Measurements from ENCODE around the gene RAD51B.

Gene RAD51B

DNA sequence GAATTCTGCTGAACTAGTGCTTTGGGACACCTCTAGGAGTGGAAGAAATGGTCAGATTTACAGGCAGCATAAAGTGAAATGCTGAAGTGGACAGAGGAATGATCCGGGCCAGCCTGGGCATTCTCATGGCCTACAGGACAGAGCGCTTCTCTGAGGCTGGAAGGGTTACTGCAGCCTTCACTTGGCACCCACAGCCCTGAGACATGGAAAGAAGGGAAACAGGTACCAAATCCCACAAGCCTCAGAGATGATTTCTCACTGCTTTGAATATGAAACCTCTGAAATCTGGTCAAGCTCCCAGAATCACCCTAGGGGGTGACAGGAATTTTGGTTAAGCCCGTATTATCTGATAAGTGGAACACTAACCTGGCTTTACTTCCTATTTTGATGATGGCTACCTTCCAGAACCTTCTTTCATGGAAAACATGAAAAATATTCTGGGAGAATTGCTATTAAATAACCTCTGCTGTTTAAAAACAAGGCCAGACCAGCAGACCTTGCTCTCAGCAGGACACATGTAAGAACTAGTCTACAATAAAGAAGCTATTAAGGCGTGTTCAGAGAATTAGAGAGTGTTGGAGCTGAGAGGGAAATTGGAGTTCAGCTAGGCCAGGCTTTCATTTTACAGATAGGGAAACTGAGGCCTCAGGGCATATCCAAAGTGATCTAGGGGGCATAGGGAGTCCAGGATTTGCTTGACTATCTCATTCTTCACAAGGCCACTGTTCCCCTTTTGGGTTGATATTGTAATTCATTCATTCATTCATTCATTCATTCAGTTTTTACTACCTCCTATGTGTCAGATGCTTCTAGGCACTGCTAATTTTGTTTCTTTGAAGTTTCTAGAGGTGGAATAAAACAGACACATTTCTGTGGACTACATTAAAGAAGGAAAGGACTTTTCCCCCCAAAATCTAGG, 691.8 kb downstream of the RAD51B start:
- no peak for DNase-seq (ENCODE audit: low read depth in 1 of 2, low spot score in 1 of 2)
- no peaks in the 10 kb centered on the region for H3K27me3 ChIP-seq (ENCODE audit: insufficient read depth, poor library complexity, severe bottlenecking)
- TF ChIP-seq, protein P1, sequence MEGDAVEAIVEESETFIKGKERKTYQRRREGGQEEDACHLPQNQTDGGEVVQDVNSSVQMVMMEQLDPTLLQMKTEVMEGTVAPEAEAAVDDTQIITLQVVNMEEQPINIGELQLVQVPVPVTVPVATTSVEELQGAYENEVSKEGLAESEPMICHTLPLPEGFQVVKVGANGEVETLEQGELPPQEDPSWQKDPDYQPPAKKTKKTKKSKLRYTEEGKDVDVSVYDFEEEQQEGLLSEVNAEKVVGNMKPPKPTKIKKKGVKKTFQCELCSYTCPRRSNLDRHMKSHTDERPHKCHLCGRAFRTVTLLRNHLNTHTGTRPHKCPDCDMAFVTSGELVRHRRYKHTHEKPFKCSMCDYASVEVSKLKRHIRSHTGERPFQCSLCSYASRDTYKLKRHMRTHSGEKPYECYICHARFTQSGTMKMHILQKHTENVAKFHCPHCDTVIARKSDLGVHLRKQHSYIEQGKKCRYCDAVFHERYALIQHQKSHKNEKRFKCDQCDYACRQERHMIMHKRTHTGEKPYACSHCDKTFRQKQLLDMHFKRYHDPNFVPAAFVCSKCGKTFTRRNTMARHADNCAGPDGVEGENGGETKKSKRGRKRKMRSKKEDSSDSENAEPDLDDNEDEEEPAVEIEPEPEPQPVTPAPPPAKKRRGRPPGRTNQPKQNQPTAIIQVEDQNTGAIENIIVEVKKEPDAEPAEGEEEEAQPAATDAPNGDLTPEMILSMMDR (IDR thresholded peaks at IDR 0.05; ENCODE audit: insufficient read depth, low read length) = no peak
- TF ChIP-seq POLR2AphosphoS5 (IDR thresholded peaks at IDR 0.05; ENCODE audit: low read depth) (no peak), SPI1 (IDR thresholded peaks at IDR 0.05; ENCODE audit: borderline replicate concordance, low read depth) (no peak), GABPA (IDR thresholded peaks at IDR 0.05; ENCODE audit: low read depth) (no peak)
- TF ChIP-seq, protein P2, sequence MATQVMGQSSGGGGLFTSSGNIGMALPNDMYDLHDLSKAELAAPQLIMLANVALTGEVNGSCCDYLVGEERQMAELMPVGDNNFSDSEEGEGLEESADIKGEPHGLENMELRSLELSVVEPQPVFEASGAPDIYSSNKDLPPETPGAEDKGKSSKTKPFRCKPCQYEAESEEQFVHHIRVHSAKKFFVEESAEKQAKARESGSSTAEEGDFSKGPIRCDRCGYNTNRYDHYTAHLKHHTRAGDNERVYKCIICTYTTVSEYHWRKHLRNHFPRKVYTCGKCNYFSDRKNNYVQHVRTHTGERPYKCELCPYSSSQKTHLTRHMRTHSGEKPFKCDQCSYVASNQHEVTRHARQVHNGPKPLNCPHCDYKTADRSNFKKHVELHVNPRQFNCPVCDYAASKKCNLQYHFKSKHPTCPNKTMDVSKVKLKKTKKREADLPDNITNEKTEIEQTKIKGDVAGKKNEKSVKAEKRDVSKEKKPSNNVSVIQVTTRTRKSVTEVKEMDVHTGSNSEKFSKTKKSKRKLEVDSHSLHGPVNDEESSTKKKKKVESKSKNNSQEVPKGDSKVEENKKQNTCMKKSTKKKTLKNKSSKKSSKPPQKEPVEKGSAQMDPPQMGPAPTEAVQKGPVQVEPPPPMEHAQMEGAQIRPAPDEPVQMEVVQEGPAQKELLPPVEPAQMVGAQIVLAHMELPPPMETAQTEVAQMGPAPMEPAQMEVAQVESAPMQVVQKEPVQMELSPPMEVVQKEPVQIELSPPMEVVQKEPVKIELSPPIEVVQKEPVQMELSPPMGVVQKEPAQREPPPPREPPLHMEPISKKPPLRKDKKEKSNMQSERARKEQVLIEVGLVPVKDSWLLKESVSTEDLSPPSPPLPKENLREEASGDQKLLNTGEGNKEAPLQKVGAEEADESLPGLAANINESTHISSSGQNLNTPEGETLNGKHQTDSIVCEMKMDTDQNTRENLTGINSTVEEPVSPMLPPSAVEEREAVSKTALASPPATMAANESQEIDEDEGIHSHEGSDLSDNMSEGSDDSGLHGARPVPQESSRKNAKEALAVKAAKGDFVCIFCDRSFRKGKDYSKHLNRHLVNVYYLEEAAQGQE (IDR thresholded peaks at IDR 0.05; ENCODE audit: insufficient replicate concordance, low read depth) = no peak
- H3K27ac ChIP-seq (replicated peaks) = no peak overlapping the region
- H3K4me3 ChIP-seq (replicated peaks; ENCODE audit: insufficient read depth, low read length) = no peak overlapping the region

- no peak for DNase-seq (ENCODE audit: low read depth in 1 of 2, low spot score in 1 of 2)
- Histone ChIP-seq H3K27ac (replicated peaks) (no peak overlapping the region), H3K4me3 (replicated peaks; ENCODE audit: insufficient read depth, low read length) (no peak overlapping the region), H3K27me3 (ENCODE audit: insufficient read depth, poor library complexity, severe bottlenecking) (no peaks in the 10 kb centered on the region)
- TF ChIP-seq GABPA (IDR thresholded peaks at IDR 0.05; ENCODE audit: low read depth) (no peak), SPI1 (IDR thresholded peaks at IDR 0.05; ENCODE audit: borderline replicate concordance, low read depth) (no peak), POLR2AphosphoS5 (IDR thresholded peaks at IDR 0.05; ENCODE audit: low read depth) (no peak)
- TF ChIP-seq, protein P1 (IDR thresholded peaks at IDR 0.05; ENCODE audit: insufficient read depth, low read length) = no peak
- TF ChIP-seq, protein P2 (IDR thresholded peaks at IDR 0.05; ENCODE audit: insufficient replicate concordance, low read depth) = no peak
Observed at GRCh38 chr14:68512088-68512487, 692.5 kb downstream of the RAD51B start.

DNA sequence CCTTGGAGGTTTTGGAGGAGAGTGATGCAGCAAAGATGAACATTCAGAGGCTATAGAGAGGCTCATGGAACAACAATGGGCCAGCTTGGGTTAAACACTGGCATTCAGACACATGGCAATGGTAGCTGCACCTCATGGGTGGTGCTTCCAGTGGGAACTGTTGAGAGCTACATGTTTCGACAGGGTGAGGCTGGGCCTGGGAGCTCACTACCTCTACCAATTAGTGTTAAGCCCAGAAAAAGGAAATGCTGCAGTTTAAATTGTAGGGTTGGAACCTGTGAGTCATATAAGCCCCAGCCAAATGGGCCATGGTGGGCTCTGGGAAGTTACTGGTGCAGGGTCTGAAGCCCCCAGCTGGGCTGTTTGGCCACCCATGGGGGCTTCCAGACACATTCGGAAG, 693.6 kb downstream of the RAD51B start:
- TF ChIP-seq POLR2AphosphoS5 (IDR thresholded peaks at IDR 0.05; ENCODE audit: low read depth) = no peak
- TF ChIP-seq, protein P2 (IDR thresholded peaks at IDR 0.05; ENCODE audit: insufficient replicate concordance, low read depth) = no peak

More for the DNA sequence above, 693.6 kb downstream of the RAD51B start:
- no peak overlapping the region for H3K27ac ChIP-seq (replicated peaks)
- no peaks in the 10 kb centered on the region for H3K27me3 ChIP-seq (ENCODE audit: insufficient read depth, poor library complexity, severe bottlenecking)
- H3K4me3 ChIP-seq (replicated peaks; ENCODE audit: insufficient read depth, low read length) = no peak overlapping the region
- no peak for DNase-seq (ENCODE audit: low read depth in 1 of 2, low spot score in 1 of 2)

Measured in HL-60 (cell line).